HepG2 (cell line): Measurements from ENCODE around the gene HELLS. TPM values are rescaled to one million over a fixed set of nuclear protein-coding genes. Genes with fewer than 3 reads are reported as not detected.

Experiments used
- CBX2 ChIP-seq, 2 experiments: fragments of 200-600 bp in 1 of 2; sonication (generic); formaldehyde crosslinking in 1 of 2; IDR thresholded peaks; 2 replicates each; pipeline versions ENCODE4 v1.7.0 to v1.8.1; 2018 to 2022; ENCODE audit warnings: low read depth in 2 of 2, low read length in 1 of 2, mild to moderate bottlenecking in 1 of 2, missing genetic modification reagents in 1 of 2
- CBX5 ChIP-seq: sonication (generic); formaldehyde crosslinking; IDR thresholded peaks from 2 replicates; pipeline ENCODE4 v1.4.0; 2020; ENCODE audit warnings: missing genetic modification reagents, borderline replicate concordance
- CCAR2 ChIP-seq: fragments of 200-400 bp; formaldehyde crosslinking; optimal IDR thresholded peaks from 2 replicates; pipeline ENCODE3; 2018; ENCODE audit warnings: low read depth, mild to moderate bottlenecking, low read length, moderate library complexity
- E2F2 ChIP-seq: sonication (generic); formaldehyde crosslinking; IDR thresholded peaks from 2 replicates; pipeline ENCODE4 v1.4.0; 2020; ENCODE audit warnings: missing genetic modification reagents, borderline replicate concordance
- FUBP1 ChIP-seq: sonication (generic); formaldehyde crosslinking; IDR thresholded peaks from 2 replicates; pipeline ENCODE4 v1.5.1; 2020; ENCODE audit warnings: missing genetic modification reagents, mild to moderate bottlenecking, borderline replicate concordance
- MLXIP ChIP-seq: sonication (generic); formaldehyde crosslinking; IDR thresholded peaks from 2 replicates; pipeline ENCODE4 v1.9.0; 2021; ENCODE audit warnings: missing genetic modification reagents, borderline replicate concordance
- PATZ1 ChIP-seq: sonication (generic); formaldehyde crosslinking; IDR thresholded peaks from 2 replicates; pipeline ENCODE4 v1.4.0; 2020; ENCODE audit warnings: missing genetic modification reagents
- RBAK ChIP-seq: sonication (generic); formaldehyde crosslinking; IDR thresholded peaks from 2 replicates; pipeline ENCODE4 v1.5.1; 2020; ENCODE audit warnings: mild to moderate bottlenecking, missing genetic modification reagents
- SOX6 ChIP-seq, 2 experiments: fragments of 450-650 bp in 1 of 2; sonication (generic) in 1 of 2; formaldehyde crosslinking in 1 of 2; IDR thresholded peaks; 2 replicates each; pipeline versions ENCODE4 v1.4.0 to v1.6.1; 2017 to 2020; ENCODE audit warnings: antibody characterized with exemption in 1 of 2, mild to moderate bottlenecking in 1 of 2, missing genetic modification reagents in 1 of 2
- ZZZ3 ChIP-seq: sonication (generic); formaldehyde crosslinking; IDR thresholded peaks from 2 replicates; pipeline ENCODE4 v1.4.0; 2020; ENCODE audit warnings: missing genetic modification reagents, mild to moderate bottlenecking, borderline replicate concordance
- polyA plus RNA-seq, 8 experiments: library from polyadenylated mRNA; depleted of rRNA in 3 of 8; stranded (reverse) in 7 of 8; unstranded in 1 of 8; fragments of >200 nt; fragmentation: Illumina TruSeq in 4 of 8; extraction: Trizol in 4 of 8; gene quantifications; 2 replicates each; pipeline versions ENCODE4 v1.2.1 to v1.2.3, GENCODE V29; 2011 to 2016; ENCODE audit warnings: low read depth in 4 of 8, missing spikeins in 1 of 8, mixed read lengths in 1 of 8; ENCODE audit not compliant: insufficient read depth in 1 of 8
- total RNA-seq, 5 experiments: library from RNA; depleted of rRNA; stranded (reverse); fragments of >200 nt; fragmentation: Illumina TruSeq; extraction: Trizol; gene quantifications; 2 replicates each; pipeline ENCODE4 v1.2.3, GENCODE V29; 2016; ENCODE audit warnings: low read depth in 1 of 5

Gene HELLS
- total and polyA plus RNA-seq, 2 of the 13 experiments (the other 11 are each of a cell fraction or from before 2014, with no cell fraction given), result 22.6 to 84.6 TPM

GRCh38 chr10:94608559-94608958, 63.0 kb downstream of the HELLS start (continued):
- no peak for TF ChIP-seq RBAK (CRISPR knock-in tag)
- TF ChIP-seq ZZZ3 (CRISPR knock-in tag), result no peak
- TF ChIP-seq CBX2 (IDR thresholded peaks at IDR 0.05; ENCODE audit: low read depth, low read length), result no peak
- TF ChIP-seq CBX2 (CRISPR knock-in tag; IDR thresholded peaks at IDR 0.05; ENCODE audit: low read depth), result no peak
- no peak for TF ChIP-seq FUBP1
- TF ChIP-seq E2F2 (CRISPR knock-in tag), result no peak
- TF ChIP-seq CBX5 (CRISPR knock-in tag), result no peak
- no peak for TF ChIP-seq MLXIP (CRISPR knock-in tag)
- no peak for TF ChIP-seq PATZ1
- TF ChIP-seq CCAR2, result no peak
- no peak for TF ChIP-seq SOX6 (IDR thresholded peaks at IDR 0.05)
- no peak for TF ChIP-seq SOX6 (CRISPR knock-in tag; IDR thresholded peaks at IDR 0.05)
